T-helper 1 cell treated with Interleukin-12 subunit alpha and Interleukin-12 subunit beta and Interleukin-4 antibody, amounts not matched to agents 30 μg/mL and 1 μg/mL, for 36 hours (primary cell): ENCODE data around the gene CCT8L2.
"Not testable (repeated sequence)": the region's sequence is repeated elsewhere in the genome, so short reads cannot be mapped to it uniquely, and the experiment has no call there.

Source experiments
- H3K27ac Mint-ChIP-seq: one replicate; pipeline ENCODE4 v1.8.0; 2021; ENCODE audit warnings: mild to moderate bottlenecking, mixed read lengths
- H3K27me3 Mint-ChIP-seq: one replicate; pipeline ENCODE4 v1.8.0; 2021; ENCODE audit warnings: low read depth, mixed read lengths
- H3K36me3 Mint-ChIP-seq: one replicate; pipeline ENCODE4 v1.8.0; 2021; ENCODE audit warnings: low read depth, mixed read lengths
- H3K4me1 Mint-ChIP-seq: one replicate; pipeline ENCODE4 v1.8.0; 2021; ENCODE audit warnings: low read depth, mixed read lengths
- H3K4me3 Mint-ChIP-seq: one replicate; pipeline ENCODE4 v1.8.0; 2021; ENCODE audit warnings: mild to moderate bottlenecking, moderate library complexity, mixed read lengths
- H3K9me3 Mint-ChIP-seq: one replicate; pipeline ENCODE4 v1.8.0; 2021; ENCODE audit warnings: mixed read lengths

CCT8L2 gene

DNA sequence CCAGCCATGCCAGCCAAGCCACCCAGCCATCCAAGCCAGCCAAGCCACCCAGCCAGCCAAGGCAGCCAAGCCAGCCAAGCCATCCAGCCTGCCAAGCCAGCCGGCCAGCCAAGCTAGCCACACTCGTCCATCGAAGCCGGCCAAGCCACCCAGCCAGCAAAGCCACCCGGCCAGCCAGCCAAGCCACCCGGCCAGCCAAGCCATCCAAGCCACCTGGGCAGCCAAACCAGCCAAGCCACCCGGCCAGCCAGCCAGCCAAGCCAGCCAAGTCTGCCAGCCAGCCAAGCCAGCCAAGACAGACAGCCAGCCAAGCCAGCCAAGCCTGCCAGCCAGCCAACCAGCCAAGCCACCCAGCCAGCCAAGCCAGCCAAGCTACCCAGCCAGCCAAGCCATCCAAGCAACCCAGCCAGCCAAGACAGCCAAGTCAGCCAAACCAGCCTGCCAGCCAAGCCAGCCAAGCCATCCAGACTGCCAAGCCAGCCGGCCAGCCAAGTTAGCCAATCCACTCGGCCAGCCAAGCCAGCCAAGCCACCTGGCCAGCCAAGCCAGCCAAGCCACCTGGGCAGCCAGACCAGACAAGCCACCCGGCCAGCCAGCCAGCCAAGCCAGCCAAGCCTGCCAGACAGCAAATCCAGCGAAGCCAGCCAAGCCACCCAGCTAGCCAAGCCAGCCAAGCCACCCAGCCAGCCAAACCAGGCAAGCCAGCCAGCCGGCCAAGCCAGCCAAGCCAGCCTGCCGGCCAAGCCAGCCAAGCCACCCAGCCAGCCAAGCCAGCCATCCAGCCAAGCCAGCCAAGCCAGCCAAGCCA is 24.8 kb downstream of the CCT8L2 start:
- H3K27me3 Mint-ChIP-seq, H3K9me3 Mint-ChIP-seq, H3K4me1 Mint-ChIP-seq: not testable (repeated sequence)

DNA sequence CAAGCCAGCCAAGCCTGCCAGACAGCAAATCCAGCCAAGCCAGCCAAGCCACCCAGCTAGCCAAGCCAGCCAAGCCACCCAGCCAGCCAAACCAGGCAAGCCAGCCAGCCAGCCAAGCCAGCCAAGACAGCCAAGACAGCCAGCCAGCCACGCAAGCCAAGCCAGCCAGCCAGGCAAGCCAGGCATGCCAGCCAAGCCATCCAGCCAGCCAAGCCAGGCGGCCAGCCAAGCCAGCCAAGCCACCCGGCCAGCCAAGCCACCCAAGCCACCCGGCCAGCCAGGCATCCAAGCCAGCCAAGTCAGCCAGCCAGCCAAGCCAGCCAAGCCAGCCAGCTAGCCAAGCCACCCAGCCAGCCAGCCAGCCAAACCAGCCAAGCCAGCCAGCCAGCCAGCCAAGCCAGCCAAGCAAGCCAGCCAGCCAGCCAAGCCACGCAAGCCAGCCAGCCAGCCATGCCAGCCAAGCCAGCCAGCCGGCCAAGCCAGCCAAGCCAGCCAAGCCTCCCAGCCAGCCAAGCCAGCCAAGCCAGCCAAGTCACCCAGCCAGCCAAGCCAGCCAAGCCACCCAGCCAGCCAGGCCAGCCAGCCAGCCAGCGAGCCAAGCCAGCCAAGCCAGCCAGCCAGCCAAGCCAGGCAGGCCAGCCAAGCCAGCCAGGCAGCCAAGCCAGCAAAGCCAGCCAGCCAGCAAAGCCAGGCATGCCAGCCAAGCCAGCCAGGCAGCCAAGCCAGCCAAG is 26.0 kb downstream of the CCT8L2 start:
- H3K4me3 Mint-ChIP-seq, H3K36me3 Mint-ChIP-seq, H3K27me3 Mint-ChIP-seq, H3K27ac Mint-ChIP-seq, H3K4me1 Mint-ChIP-seq, H3K9me3 Mint-ChIP-seq: not testable (repeated sequence)

More for the DNA sequence above, 24.8 kb downstream of the CCT8L2 start:
- not testable (repeated sequence) for H3K4me3 Mint-ChIP-seq, H3K27ac Mint-ChIP-seq, H3K36me3 Mint-ChIP-seq

DNA sequence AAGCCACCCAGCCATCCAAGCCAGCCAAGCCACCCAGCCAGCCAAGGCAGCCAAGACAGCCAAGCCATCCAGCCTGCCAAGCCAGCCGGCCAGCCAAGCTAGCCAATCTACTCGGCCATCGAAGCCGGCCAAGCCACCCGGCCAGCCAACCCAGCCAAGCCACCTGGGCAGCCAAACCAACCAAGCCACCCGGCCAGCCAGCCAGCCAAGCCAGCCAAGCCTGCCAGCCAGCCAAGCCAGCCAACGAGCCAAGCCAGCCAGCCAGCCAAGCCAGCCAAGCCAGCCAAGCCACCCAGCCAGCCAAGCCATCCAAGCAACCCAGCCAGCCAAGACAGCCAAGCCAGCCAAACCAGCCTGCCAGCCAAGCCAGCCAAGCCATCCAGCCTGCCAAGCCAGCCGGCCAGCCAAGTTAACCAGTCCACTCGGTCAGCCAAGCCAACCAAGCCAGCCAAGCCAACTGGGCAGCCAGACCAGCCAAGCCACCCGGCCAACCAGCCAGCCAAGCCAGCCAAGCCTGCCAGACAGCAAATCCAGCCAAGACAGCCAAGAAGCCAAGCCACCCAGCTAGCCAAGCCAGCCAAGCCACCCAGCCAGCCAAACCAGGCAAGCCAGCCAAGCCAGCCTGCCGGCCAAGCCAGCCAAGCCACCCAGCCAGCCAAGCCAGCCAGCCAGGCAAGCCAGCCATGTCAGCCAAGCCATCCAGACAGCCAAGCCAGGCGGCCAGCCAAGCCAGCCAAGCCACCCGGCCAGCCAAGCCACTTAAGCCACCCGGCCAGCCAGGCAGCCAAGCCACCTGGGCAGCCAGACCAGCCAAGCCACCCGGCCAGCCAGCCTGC is 26.8 kb downstream of the CCT8L2 start:
- not testable (repeated sequence) for H3K9me3 Mint-ChIP-seq, H3K4me3 Mint-ChIP-seq, H3K27me3 Mint-ChIP-seq, H3K4me1 Mint-ChIP-seq, H3K36me3 Mint-ChIP-seq, H3K27ac Mint-ChIP-seq

DNA sequence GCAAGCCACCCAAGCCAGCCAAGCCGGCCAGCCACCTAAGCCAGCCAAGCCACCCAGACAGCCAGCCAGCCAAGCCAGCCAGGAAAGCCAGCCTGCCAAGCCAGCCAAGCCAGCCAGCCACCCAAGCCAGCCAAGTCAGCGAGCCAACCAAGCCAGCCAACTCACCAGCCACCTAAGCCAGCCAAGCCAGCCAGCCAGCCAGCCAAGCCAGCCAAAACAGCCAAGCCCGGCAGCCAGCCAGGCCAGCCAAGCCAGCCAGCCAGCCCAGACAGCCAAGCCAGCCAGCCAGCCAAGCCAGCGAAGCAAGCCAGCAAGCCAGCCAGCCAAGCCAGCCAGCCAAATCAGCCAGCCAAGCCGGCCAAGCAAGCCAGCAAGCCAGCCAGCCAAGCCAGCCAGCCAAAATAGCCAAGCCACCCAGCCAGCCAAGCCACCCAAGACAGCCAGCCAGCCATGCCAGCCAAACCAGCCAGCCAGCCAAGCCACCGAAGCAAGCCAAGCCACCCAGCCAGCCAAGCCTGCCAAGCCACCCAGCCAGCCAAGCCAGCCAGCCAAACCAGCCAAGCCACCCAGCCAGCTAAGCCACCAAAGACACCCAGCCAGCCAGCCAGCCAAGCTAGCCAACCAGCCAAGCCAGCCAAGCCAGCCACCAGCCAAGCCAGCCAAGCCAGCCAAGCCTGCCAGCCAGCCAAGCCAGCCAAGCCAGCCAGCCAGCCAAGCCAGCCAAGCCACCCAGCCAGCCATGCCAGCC is 27.6 kb downstream of the CCT8L2 start:
- H3K9me3 Mint-ChIP-seq, H3K27me3 Mint-ChIP-seq, H3K36me3 Mint-ChIP-seq, H3K4me1 Mint-ChIP-seq, H3K27ac Mint-ChIP-seq, H3K4me3 Mint-ChIP-seq: not testable (repeated sequence)

DNA sequence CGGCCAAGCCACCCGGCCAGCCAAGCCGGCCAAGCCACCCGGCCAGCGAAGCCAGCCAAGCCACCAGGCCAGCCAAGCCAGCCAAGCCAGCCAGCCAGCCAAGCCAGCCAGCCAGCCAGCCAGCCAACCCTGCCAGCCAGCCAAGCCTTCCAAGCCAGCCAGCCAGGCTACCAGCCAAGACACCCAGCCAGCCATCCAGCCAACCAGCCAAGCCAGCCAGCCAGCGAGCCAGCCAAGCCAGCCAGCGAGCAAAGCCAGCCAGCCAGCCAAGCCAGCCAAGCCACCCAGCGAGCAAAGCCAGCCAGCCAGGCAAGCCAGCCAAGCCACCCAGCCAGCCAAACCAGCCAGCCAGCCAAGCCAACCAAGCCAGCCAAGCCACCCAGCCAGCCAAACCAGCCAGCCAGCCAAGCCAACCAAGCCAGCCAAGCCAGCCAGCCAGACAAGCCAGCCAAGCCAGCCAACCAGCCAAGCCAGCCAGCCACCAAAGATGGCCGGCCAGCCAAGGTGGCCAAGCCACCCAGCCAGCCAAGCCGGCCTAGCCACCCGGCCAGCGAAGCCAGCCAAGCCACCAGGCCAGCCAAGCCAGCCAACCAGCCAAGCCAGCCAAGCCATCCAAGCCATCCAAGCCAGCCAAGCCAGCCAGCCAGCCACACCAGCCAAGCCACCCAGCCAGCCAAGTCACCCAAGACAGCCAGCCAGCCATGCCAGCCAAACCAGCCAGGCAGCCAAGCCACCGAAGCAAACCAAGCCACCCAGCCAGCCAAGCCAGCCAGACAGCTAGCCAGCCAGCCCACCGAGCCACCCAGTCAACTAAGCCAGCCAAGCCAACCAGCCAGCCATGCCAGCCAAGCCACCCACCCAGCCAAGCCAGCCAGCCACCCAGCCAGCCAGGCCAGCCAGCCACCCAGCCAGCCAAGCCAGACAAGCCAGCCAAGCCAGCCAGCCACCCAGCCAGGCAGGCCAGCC is 28.8 kb downstream of the CCT8L2 start:
- Mint-ChIP-seq H3K4me3 (no peak overlapping the region), H3K9me3 (no peaks in the 10 kb centered on the region), H3K36me3 (no peaks in the 10 kb centered on the region), H3K27ac (no peak overlapping the region), H3K27me3 (no peaks in the 10 kb centered on the region), H3K4me1 (no peaks in the 10 kb centered on the region)

DNA sequence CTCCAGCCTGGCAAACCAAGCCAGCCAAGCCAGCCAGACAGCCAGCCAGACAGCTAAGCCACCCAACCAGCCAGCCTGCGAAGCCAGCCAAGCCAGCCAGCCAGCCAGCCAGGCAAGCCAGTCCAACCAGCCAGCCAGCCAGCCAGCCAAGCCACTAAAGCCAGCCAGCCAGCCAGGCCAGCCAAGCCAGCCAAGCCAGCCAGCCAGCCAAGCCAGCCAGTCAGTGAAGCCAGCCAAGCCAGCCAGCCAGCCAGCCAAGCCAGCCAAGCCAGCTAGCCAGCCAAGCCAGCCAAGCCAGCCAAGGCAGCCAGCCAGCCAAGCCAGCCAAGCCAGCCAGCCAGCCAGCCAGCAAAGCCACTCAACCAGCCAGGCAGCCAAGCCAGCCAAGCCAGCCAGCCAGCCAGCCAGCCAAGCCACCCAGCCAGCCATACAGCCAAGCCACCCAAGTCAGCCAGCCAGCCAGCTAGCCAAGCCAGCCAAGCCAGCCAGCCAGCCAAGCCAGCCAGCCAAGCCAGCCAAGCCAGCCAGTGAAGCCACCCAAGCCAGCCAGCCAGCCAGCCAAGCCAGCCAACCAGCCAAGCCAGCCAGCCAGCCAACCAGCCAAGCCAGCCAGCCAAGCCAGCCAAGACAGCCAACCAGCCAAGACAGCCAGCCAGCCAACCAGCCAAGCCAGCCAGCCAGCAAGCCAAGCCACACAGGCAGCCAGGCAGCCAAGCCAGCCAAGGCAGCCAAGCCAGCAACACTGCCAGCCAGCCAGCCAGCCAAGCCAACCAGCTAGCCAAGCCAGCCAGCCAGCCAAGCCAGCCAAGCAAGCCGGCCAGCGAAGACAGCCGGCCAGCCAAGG is 29.7 kb downstream of the CCT8L2 start:
- H3K4me3 Mint-ChIP-seq: no peak overlapping the region
- H3K36me3 Mint-ChIP-seq: no peaks in the 10 kb centered on the region
- no peaks in the 10 kb centered on the region for H3K27me3 Mint-ChIP-seq
- no peak overlapping the region for H3K27ac Mint-ChIP-seq
- H3K4me1 Mint-ChIP-seq: no peaks in the 10 kb centered on the region
- H3K9me3 Mint-ChIP-seq: peaks cover under 1% of the 10 kb centered on the region

DNA sequence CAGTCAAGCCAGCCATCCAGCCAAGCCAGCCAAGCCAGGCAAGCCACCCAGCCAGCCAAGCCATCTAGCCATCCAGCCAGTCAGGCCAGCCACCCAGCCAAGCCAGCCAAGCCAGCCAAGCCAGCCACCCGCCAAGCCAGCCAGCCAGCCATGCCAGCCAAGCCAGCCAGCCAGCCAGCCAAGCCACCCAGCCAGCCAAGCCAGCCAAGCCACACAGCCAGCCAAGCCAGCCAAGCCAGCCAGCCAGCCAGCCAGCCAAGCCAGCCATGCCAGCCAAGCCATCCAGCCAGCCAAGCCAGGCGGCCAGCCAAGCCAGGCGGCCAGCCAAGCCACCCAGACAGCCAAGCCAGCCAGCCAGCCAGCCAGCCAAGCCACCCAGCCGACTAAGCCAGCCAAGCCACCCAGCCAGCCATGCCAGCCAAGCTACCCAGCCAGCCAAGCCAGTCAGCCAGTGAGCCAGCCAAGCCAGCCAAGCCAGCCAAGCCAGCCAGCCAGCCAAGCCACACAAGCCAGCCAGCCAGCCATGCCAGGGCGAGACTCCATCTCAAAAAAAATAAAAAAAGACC is 31.4 kb downstream of the CCT8L2 start:
- H3K4me1 Mint-ChIP-seq, H3K9me3 Mint-ChIP-seq, H3K36me3 Mint-ChIP-seq, H3K4me3 Mint-ChIP-seq, H3K27ac Mint-ChIP-seq, H3K27me3 Mint-ChIP-seq: not testable (repeated sequence)

DNA sequence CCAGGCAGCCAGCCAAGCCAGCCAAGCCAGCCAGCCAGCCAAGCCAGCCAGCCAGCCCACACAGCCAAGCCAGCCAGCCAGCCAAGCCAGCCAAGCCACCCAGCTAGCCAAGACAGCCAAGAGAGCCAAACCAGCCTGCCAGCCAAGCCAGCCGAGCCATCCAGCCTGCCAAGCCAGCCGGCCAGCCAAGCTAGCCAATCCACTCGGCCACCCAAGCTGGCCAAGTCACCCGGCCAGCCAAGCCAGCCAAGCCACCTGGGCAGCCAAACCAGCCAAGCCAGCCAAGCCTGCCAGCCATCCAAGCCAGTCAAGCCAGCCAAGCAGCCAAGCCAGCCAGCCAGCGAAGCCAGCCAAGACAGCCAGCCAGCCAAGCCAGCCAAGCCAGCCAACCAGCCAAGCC is 32.0 kb downstream of the CCT8L2 start:
- not testable (repeated sequence) for H3K4me1 Mint-ChIP-seq, H3K4me3 Mint-ChIP-seq, H3K27me3 Mint-ChIP-seq, H3K36me3 Mint-ChIP-seq, H3K27ac Mint-ChIP-seq, H3K9me3 Mint-ChIP-seq

DNA sequence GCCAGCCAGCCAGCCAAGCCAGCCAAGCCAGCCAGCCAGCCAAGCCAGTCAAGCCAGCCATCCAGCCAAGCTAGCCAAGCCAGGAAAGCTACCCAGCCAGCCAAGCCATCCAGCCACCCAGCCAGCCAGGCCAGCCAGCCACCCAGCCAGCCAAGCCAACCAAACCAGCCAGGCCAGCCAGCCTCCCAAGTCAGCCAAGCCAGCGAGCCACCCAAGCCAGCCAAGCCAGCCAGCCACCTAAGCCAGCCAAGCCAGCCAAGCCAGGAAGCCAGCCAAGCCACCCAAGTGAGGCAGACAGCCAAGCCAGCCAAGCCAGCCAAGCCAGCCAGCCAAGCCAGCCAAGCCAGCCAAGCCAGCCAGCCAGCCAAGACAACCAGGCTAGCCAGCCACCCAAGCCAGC is 32.6 kb downstream of the CCT8L2 start:
- not testable (repeated sequence) for H3K9me3 Mint-ChIP-seq, H3K27me3 Mint-ChIP-seq, H3K27ac Mint-ChIP-seq, H3K36me3 Mint-ChIP-seq, H3K4me3 Mint-ChIP-seq, H3K4me1 Mint-ChIP-seq

DNA sequence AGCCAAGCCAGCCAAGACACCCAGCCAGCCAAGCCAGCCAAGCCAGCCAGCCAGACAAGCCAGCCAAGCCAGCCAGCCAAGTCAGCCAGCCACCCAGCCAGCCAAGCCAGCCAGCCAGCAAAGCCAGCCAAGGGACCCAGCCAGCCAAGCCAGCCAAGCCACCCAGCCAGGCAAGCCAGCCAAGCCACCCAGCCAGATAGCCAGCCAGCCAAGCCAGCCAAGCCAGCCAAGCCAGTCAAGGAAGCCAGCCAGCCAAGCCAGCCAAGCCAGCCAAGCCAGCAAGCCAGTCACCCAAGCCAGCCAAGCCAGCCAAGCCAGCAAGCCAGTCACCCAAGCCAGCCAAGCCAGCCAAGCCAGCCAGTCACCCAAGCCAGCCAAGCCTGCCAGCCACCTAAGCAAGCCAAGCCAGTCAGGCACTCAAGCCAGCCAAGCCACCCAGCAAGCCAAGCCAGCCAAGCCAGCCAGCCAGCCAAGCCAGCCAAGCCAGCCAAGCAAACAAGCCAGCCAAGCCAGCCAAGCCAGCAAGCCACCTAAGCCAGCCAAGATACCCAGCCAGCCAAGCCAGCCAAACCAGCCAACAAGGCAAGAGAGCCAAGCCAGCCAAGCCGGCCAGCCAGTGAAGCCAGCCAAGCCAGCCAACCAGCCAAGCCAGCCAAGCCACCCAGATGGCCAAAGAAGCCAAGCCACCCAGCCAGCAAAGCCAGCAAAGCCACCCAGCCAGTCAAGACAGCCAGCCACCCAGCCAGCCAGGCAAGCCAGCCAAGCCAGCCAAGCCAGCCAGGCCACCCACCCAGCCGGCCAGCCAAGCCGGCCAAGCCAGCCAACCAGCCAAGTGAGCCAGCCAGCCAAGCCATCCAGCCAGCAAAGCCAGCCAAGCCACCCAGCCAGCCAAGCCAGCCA is 33.3 kb downstream of the CCT8L2 start:
- no peaks in the 10 kb centered on the region for H3K4me1 Mint-ChIP-seq
- no peak overlapping the region for H3K27ac Mint-ChIP-seq
- no peak overlapping the region for H3K4me3 Mint-ChIP-seq
- H3K36me3 Mint-ChIP-seq: no peaks in the 10 kb centered on the region
- H3K27me3 Mint-ChIP-seq: no peaks in the 10 kb centered on the region
- peaks cover 7% of the 10 kb centered on the region for H3K9me3 Mint-ChIP-seq

DNA sequence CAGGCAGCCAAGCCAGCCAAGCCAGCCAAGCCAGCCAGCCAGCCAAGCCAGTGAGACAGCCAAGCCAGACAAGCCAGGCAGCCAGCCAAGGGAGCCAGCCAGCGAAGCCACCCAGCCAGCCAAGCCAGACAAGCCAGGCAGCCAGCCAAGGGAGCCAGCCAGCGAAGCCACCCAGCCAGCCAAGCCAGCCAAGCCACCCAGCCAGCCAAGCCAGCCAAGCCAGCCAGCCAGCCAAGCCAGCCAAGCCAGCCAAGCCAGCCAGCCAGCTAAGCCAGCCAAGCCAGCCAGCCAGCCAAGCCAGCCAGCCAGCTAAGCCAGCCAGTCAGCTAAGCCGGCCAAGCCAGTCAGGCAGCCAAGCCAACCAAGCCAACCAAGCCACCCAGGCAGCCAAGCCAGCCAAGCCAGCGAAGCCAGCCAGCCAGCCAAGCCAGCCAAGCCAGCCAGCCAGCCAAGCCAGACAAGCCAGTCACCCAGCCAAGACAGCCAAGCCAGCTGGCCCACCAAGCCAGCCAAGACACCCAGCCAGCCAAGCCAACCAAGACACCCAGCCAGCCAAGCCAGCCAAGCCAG is 34.1 kb downstream of the CCT8L2 start:
- not testable (repeated sequence) for H3K4me3 Mint-ChIP-seq, H3K27me3 Mint-ChIP-seq, H3K27ac Mint-ChIP-seq, H3K4me1 Mint-ChIP-seq, H3K36me3 Mint-ChIP-seq
- H3K9me3 Mint-ChIP-seq: peaks cover 12% of the 10 kb centered on the region

DNA sequence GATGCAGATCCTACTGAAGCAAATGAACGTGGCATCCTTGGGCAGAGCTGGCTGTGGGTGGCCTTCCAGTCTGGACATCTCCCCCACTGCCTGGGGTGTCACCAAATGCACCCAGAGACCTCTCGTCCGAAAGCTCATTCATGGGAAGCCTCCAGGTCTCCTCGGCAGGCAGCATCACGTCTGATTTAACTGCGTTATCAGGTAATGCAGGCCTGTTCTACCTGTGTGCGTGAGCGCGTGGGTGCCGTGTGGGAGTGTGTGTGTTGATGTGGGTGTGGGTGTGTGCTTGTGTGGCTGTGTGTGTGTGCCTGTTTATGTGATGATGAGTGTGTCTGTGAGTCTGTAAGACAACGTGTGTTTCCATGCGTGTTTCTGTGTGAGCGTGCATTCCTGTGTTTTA is 35.1 kb downstream of the CCT8L2 start:
- not testable (repeated sequence) for H3K27me3 Mint-ChIP-seq, H3K4me3 Mint-ChIP-seq, H3K4me1 Mint-ChIP-seq, H3K27ac Mint-ChIP-seq, H3K36me3 Mint-ChIP-seq
- peaks cover 12% of the 10 kb centered on the region for H3K9me3 Mint-ChIP-seq
